WTC11 (cell line): ENCODE data around the gene PTPN21. TPM values are rescaled to one million over a fixed set of nuclear protein-coding genes. Genes with fewer than 3 reads are reported as not detected.

Source experiments
- ATAC-seq: fragments of 200-7000 bp; cut with Tn5 transposase; 2 replicates; pipeline ENCODE4 v1.10.0; 2021; ENCODE audit warnings: mild to moderate bottlenecking, moderate library complexity
- CTCF ChIA-PET: fragments of 300-600 bp; sonication (Branson Sonifier 250); formaldehyde crosslinking; loops from one replicate; lab custom pipeline; 2021; ENCODE audit warnings: antibody characterized with exemption; lab: Charles Lee
- POLR2A ChIA-PET: fragments of 350-600 bp; sonication (Branson Sonifier 250); formaldehyde crosslinking; loops from one replicate; lab custom pipeline; 2021; ENCODE audit warnings: antibody characterized with exemption; lab: Charles Lee
- DNase-seq: peaks from one replicate; pipeline ENCODE4 v3.0.0; 2021; ENCODE audit warnings: low spot score
- H3K27ac Mint-ChIP-seq: 2 replicates; pipeline ENCODE4 v1.8.0; 2021; ENCODE audit warnings: mixed read lengths
- H3K27me3 Mint-ChIP-seq: 2 replicates; pipeline ENCODE4 v1.8.0; 2021; ENCODE audit warnings: low read depth, mild to moderate bottlenecking, moderate library complexity, mixed read lengths
- H3K36me3 Mint-ChIP-seq: 2 replicates; pipeline ENCODE4 v1.8.0; 2021; ENCODE audit warnings: mixed read lengths
- H3K4me1 Mint-ChIP-seq: 2 replicates; pipeline ENCODE4 v1.8.0; 2022; ENCODE audit warnings: mixed read lengths
- H3K4me3 Mint-ChIP-seq: 2 replicates; pipeline ENCODE4 v1.8.0; 2021; ENCODE audit warnings: mild to moderate bottlenecking, moderate library complexity, mixed read lengths
- H3K9me3 Mint-ChIP-seq: 2 replicates; pipeline ENCODE4 v1.8.0; 2021; ENCODE audit warnings: mixed read lengths
- GRHL2 ChIP-seq: fragments of 250-450 bp; sonication (Bioruptor Pico); IDR thresholded peaks from 2 replicates; pipeline ENCODE4 v1.8.0; 2022; ENCODE audit warnings: mild to moderate bottlenecking, moderate library complexity; ENCODE audit not compliant: insufficient replicate concordance, severe bottlenecking
- KAT7 ChIP-seq: sonication (generic); formaldehyde crosslinking; IDR thresholded peaks from 2 replicates; pipeline ENCODE4 v1.8.1; 2023; ENCODE audit warnings: missing genetic modification reagents, mild to moderate bottlenecking, borderline replicate concordance
- RELA ChIP-seq: sonication (generic); formaldehyde crosslinking; IDR thresholded peaks from 2 replicates; pipeline ENCODE4 v1.8.1; 2022; ENCODE audit warnings: missing genetic modification reagents, mild to moderate bottlenecking, borderline replicate concordance
- RORB ChIP-seq: fragments of 250-450 bp; sonication (Bioruptor Pico); IDR thresholded peaks from 2 replicates; pipeline ENCODE4 v1.9.0; 2021; ENCODE audit warnings: mild to moderate bottlenecking
- SMAD4 ChIP-seq: sonication (generic); formaldehyde crosslinking; IDR thresholded peaks from 2 replicates; pipeline ENCODE4 v1.8.0; 2022; ENCODE audit warnings: mild to moderate bottlenecking, missing genetic modification reagents
- TCF7 ChIP-seq: sonication (generic); formaldehyde crosslinking; IDR thresholded peaks from 2 replicates; pipeline ENCODE4 v1.8.0; 2022; ENCODE audit warnings: mild to moderate bottlenecking, low read depth, missing genetic modification reagents, moderate library complexity
- ZBTB21 ChIP-seq: sonication (generic); formaldehyde crosslinking; IDR thresholded peaks from 2 replicates; pipeline ENCODE4 v1.8.1; 2023; ENCODE audit warnings: mild to moderate bottlenecking, missing genetic modification reagents, borderline replicate concordance
- ZNF671 ChIP-seq: fragments of 250-450 bp; sonication (Bioruptor Pico); IDR thresholded peaks from 2 replicates; pipeline ENCODE4 v1.8.0; 2021; ENCODE audit warnings: mild to moderate bottlenecking
- total RNA-seq: library from RNA; stranded (reverse); gene quantifications from 3 replicates; pipeline ENCODE4 v1.2.3, GENCODE V29; 2021
- TF ChIP-seq, protein P1 (sequence below): fragments of 250-450 bp; sonication (Bioruptor Pico); IDR thresholded peaks from 2 replicates; pipeline ENCODE4 v1.9.0; 2021; ENCODE audit warnings: mild to moderate bottlenecking
- TF ChIP-seq, protein P2 (sequence below): sonication (generic); formaldehyde crosslinking; conservative IDR thresholded peaks from 2 replicates; pipeline ENCODE4 v1.8.1; 2022; ENCODE audit warnings: mild to moderate bottlenecking, missing genetic modification reagents
- TF ChIP-seq, protein P3 (sequence below): fragments of 250-450 bp; sonication (Bioruptor Pico); conservative IDR thresholded peaks from 2 replicates; pipeline ENCODE4 v1.9.0; 2021; ENCODE audit warnings: mild to moderate bottlenecking
- TF ChIP-seq, protein P4 (sequence below): sonication (generic); formaldehyde crosslinking; IDR thresholded peaks from 2 replicates; pipeline ENCODE4 v1.8.1; 2023; ENCODE audit warnings: mild to moderate bottlenecking, missing genetic modification reagents
- TF ChIP-seq, protein P5 (sequence below): sonication (generic); formaldehyde crosslinking; IDR thresholded peaks from 2 replicates; pipeline ENCODE4 v1.8.1; 2023; ENCODE audit warnings: mild to moderate bottlenecking, missing genetic modification reagents, moderate library complexity
- TF ChIP-seq, protein P6 (sequence below): sonication (generic); formaldehyde crosslinking; IDR thresholded peaks from 2 replicates; pipeline ENCODE4 v1.8.0; 2023; ENCODE audit warnings: mild to moderate bottlenecking, missing genetic modification reagents
- TF ChIP-seq, protein P7 (sequence below): sonication (generic); formaldehyde crosslinking; IDR thresholded peaks from 2 replicates; pipeline ENCODE4 v1.8.0; 2022; ENCODE audit warnings: missing genetic modification reagents
- TF ChIP-seq, protein P8 (sequence below): sonication (generic); formaldehyde crosslinking; IDR thresholded peaks from 2 replicates; pipeline ENCODE4 v1.8.0; 2022; ENCODE audit warnings: mild to moderate bottlenecking, missing genetic modification reagents
- TF ChIP-seq, protein P9 (sequence below): sonication (generic); formaldehyde crosslinking; IDR thresholded peaks from 2 replicates; pipeline ENCODE4 v1.8.0; 2023; ENCODE audit warnings: missing genetic modification reagents
- TF ChIP-seq, protein P10 (sequence below): sonication (generic); formaldehyde crosslinking; IDR thresholded peaks from 2 replicates; pipeline ENCODE4 v1.8.1; 2022; ENCODE audit warnings: mild to moderate bottlenecking, moderate library complexity, missing genetic modification reagents

PTPN21 gene
- total RNA-seq, 1 experiment from 2014 or later: 7.5 TPM

DNA sequence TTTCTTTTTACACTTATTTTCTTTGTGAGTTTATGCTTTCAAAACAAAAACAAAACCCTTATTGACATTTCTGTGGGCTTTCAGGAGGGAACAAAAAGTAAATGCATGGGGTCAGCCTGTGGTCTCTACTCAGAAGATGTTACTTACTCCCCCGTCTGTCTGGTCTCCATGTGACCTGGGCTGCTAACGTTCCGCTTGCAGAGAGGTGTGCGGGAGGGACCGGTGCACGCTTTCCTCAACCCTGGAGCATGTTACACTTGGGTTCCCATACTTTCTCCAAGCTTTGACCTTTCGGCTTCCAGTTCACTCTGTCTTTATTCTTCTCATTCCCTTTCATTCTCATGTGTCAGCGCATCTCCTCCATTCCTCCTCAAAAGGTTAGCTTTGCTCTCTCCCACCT lies 44.5 kb upstream of the PTPN21 start:
- no peaks in the 10 kb centered on the region for H3K4me1 Mint-ChIP-seq
- no peaks in the 10 kb centered on the region for H3K9me3 Mint-ChIP-seq
- no peak for ATAC-seq
- peaks cover 83% of the 10 kb centered on the region for H3K36me3 Mint-ChIP-seq
- CTCF ChIA-PET: no interaction called here
- H3K27ac Mint-ChIP-seq: no peak overlapping the region
- no peak for TF ChIP-seq GRHL2
- no peak for TF ChIP-seq TCF7
- TF ChIP-seq, protein P1, sequence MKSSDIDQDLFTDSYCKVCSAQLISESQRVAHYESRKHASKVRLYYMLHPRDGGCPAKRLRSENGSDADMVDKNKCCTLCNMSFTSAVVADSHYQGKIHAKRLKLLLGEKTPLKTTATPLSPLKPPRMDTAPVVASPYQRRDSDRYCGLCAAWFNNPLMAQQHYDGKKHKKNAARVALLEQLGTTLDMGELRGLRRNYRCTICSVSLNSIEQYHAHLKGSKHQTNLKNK (CRISPR knock-in tag): no peak
- TF ChIP-seq, protein P2, sequence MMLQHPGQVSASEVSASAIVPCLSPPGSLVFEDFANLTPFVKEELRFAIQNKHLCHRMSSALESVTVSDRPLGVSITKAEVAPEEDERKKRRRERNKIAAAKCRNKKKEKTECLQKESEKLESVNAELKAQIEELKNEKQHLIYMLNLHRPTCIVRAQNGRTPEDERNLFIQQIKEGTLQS (CRISPR knock-in tag): no peak
- no peak for TF ChIP-seq SMAD4
- TF ChIP-seq, protein P3, sequence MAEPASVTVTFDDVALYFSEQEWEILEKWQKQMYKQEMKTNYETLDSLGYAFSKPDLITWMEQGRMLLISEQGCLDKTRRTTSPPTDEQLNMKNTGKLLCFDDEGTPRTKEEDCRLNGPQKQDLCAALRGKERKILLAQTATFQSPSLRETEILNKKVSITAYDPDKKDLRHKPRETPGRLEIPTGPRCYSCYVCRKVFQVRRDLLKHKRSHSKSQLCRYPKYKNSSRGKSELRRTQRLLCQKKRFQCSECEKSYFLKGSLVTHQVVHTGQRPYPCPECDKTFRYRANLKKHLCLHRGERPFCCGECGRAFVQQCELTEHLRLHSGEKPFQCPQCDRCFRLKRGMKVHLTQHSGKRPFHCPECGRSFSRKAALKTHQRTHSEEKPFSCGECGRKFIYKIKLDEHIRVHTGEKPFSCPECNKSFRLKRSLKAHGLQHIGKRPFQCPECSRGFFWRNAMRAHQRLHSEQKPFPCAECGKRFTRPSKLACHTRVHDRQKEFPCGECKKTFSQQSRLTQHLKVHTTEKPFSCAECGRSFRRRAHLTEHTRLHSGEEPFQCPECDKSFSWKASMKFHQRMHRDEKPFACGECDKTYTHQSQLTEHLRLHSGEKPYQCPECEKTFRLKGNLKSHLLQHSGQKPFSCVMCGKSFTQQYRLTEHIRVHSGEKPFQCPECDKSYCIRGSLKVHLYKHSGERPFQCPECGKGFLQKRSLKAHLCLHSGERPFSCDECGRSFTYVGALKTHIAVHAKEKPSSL (CRISPR knock-in tag): no peak
- TF ChIP-seq, protein P4, sequence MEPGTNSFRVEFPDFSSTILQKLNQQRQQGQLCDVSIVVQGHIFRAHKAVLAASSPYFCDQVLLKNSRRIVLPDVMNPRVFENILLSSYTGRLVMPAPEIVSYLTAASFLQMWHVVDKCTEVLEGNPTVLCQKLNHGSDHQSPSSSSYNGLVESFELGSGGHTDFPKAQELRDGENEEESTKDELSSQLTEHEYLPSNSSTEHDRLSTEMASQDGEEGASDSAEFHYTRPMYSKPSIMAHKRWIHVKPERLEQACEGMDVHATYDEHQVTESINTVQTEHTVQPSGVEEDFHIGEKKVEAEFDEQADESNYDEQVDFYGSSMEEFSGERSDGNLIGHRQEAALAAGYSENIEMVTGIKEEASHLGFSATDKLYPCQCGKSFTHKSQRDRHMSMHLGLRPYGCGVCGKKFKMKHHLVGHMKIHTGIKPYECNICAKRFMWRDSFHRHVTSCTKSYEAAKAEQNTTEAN (CRISPR knock-in tag): no peak
- TF ChIP-seq RELA: no peak
- no peak for TF ChIP-seq RORB (CRISPR knock-in tag)
- no peak for TF ChIP-seq ZBTB21 (CRISPR knock-in tag)
- no peak for TF ChIP-seq KAT7 (CRISPR knock-in tag)
- TF ChIP-seq, protein P5, sequence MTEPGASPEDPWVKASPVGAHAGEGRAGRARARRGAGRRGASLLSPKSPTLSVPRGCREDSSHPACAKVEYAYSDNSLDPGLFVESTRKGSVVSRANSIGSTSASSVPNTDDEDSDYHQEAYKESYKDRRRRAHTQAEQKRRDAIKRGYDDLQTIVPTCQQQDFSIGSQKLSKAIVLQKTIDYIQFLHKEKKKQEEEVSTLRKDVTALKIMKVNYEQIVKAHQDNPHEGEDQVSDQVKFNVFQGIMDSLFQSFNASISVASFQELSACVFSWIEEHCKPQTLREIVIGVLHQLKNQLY (CRISPR knock-in tag): no peak
- TF ChIP-seq, protein P6, sequence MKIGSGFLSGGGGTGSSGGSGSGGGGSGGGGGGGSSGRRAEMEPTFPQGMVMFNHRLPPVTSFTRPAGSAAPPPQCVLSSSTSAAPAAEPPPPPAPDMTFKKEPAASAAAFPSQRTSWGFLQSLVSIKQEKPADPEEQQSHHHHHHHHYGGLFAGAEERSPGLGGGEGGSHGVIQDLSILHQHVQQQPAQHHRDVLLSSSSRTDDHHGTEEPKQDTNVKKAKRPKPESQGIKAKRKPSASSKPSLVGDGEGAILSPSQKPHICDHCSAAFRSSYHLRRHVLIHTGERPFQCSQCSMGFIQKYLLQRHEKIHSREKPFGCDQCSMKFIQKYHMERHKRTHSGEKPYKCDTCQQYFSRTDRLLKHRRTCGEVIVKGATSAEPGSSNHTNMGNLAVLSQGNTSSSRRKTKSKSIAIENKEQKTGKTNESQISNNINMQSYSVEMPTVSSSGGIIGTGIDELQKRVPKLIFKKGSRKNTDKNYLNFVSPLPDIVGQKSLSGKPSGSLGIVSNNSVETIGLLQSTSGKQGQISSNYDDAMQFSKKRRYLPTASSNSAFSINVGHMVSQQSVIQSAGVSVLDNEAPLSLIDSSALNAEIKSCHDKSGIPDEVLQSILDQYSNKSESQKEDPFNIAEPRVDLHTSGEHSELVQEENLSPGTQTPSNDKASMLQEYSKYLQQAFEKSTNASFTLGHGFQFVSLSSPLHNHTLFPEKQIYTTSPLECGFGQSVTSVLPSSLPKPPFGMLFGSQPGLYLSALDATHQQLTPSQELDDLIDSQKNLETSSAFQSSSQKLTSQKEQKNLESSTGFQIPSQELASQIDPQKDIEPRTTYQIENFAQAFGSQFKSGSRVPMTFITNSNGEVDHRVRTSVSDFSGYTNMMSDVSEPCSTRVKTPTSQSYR (CRISPR knock-in tag): no peak
- TF ChIP-seq, protein P7, sequence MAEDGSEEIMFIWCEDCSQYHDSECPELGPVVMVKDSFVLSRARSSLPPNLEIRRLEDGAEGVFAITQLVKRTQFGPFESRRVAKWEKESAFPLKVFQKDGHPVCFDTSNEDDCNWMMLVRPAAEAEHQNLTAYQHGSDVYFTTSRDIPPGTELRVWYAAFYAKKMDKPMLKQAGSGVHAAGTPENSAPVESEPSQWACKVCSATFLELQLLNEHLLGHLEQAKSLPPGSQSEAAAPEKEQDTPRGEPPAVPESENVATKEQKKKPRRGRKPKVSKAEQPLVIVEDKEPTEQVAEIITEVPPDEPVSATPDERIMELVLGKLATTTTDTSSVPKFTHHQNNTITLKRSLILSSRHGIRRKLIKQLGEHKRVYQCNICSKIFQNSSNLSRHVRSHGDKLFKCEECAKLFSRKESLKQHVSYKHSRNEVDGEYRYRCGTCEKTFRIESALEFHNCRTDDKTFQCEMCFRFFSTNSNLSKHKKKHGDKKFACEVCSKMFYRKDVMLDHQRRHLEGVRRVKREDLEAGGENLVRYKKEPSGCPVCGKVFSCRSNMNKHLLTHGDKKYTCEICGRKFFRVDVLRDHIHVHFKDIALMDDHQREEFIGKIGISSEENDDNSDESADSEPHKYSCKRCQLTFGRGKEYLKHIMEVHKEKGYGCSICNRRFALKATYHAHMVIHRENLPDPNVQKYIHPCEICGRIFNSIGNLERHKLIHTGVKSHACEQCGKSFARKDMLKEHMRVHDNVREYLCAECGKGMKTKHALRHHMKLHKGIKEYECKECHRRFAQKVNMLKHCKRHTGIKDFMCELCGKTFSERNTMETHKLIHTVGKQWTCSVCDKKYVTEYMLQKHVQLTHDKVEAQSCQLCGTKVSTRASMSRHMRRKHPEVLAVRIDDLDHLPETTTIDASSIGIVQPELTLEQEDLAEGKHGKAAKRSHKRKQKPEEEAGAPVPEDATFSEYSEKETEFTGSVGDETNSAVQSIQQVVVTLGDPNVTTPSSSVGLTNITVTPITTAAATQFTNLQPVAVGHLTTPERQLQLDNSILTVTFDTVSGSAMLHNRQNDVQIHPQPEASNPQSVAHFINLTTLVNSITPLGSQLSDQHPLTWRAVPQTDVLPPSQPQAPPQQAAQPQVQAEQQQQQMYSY (CRISPR knock-in tag): no peak
- TF ChIP-seq, protein P8, sequence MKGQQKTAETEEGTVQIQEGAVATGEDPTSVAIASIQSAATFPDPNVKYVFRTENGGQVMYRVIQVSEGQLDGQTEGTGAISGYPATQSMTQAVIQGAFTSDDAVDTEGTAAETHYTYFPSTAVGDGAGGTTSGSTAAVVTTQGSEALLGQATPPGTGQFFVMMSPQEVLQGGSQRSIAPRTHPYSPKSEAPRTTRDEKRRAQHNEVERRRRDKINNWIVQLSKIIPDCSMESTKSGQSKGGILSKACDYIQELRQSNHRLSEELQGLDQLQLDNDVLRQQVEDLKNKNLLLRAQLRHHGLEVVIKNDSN: no peak
- TF ChIP-seq, protein P9, sequence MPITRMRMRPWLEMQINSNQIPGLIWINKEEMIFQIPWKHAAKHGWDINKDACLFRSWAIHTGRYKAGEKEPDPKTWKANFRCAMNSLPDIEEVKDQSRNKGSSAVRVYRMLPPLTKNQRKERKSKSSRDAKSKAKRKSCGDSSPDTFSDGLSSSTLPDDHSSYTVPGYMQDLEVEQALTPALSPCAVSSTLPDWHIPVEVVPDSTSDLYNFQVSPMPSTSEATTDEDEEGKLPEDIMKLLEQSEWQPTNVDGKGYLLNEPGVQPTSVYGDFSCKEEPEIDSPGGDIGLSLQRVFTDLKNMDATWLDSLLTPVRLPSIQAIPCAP: no peak
- no peak for TF ChIP-seq ZNF671 (CRISPR knock-in tag)
- TF ChIP-seq, protein P10, sequence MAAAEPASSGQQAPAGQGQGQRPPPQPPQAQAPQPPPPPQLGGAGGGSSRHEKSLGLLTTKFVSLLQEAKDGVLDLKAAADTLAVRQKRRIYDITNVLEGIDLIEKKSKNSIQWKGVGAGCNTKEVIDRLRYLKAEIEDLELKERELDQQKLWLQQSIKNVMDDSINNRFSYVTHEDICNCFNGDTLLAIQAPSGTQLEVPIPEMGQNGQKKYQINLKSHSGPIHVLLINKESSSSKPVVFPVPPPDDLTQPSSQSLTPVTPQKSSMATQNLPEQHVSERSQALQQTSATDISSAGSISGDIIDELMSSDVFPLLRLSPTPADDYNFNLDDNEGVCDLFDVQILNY (CRISPR knock-in tag): no peak
- DNase-seq: no peak
- H3K27me3 Mint-ChIP-seq: no peaks in the 10 kb centered on the region
- POLR2A ChIA-PET: no interaction called here
- no peak overlapping the region for H3K4me3 Mint-ChIP-seq
